Fibroblast of lung (primary cell): ENCODE data around the gene PRR36.

Experiments used
- CTCF ChIP-seq, 2 donors: IDR thresholded peaks in 1 of 2; conservative IDR thresholded peaks in 1 of 2; 1 replicate in 1 of 2; 2 replicates in 1 of 2; pipeline ENCODE4 v1.5.1; 2011 to 2012; ENCODE audit warnings: low read length in 2 of 2, control low read depth in 1 of 2, inconsistent platforms in 1 of 2, low read depth in 1 of 2, mild to moderate bottlenecking in 1 of 2
- EZH2 ChIP-seq: IDR thresholded peaks from 2 replicates; pipeline ENCODE4 v1.5.1; 2012; ENCODE audit warnings: low read length, control low read depth, mild to moderate bottlenecking; ENCODE audit errors: missing control alignments

DNA sequence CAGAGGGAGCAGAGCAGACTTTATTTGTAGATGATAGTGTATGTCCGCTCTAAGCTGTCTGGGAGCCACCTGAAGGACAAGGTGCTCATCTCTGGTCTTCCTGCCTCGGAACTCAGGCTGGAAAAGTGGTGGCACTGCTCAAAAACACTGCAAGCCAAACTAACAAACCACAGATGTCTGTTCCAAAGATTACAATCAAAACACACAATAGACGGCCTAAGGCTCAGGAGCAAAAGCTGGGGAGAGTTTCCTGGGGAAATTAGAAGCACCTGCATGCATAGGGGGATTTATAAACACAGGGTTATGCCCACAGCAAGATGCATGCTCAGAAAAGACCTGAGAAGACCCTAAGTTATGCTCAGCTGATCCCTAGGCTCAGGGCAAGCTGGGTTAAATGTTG lies 53.6 kb downstream of the PRR36 start:
- no peak for TF ChIP-seq CTCF (conservative IDR thresholded peaks at IDR 0.05 in 1 of 2, IDR thresholded peaks at IDR 0.05 in 1 of 2; ENCODE audit: low read depth in 1 of 2, low read length in 2 of 2)
- TF ChIP-seq EZH2 = no peak
